Measurements from ENCODE around the gene MAP4.

DNA sequence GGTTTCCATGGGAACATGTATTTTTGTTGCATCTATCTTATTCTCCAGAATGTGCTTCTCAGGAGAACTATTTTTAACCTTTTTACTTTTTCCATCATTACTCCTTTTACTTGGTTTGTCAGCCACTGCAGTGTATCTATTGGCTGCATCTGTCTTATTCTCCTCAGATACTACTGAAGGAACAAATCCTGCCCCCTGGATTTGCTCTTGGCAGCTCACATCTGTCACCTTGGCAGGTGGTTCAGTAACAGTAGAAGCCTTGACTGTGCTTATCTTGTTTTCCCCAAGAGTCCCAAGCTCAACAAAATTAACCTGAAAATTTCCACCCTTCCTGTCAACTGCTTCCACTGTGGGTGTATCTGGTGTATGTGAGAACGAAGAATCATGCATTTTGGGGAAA lies 106.0 kb downstream of the MAP4 start:
- TF ChIP-seq, protein P1, sequence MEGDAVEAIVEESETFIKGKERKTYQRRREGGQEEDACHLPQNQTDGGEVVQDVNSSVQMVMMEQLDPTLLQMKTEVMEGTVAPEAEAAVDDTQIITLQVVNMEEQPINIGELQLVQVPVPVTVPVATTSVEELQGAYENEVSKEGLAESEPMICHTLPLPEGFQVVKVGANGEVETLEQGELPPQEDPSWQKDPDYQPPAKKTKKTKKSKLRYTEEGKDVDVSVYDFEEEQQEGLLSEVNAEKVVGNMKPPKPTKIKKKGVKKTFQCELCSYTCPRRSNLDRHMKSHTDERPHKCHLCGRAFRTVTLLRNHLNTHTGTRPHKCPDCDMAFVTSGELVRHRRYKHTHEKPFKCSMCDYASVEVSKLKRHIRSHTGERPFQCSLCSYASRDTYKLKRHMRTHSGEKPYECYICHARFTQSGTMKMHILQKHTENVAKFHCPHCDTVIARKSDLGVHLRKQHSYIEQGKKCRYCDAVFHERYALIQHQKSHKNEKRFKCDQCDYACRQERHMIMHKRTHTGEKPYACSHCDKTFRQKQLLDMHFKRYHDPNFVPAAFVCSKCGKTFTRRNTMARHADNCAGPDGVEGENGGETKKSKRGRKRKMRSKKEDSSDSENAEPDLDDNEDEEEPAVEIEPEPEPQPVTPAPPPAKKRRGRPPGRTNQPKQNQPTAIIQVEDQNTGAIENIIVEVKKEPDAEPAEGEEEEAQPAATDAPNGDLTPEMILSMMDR (IDR thresholded peaks at IDR 0.05) = no peak
- TF ChIP-seq POLR2A (IDR thresholded peaks at IDR 0.05) = no peak

Data from body of pancreas (tissue), 4 donors.